Stimulated activated memory B cell treated with anti-CD40 and anti-IgM and Interleukin-4, amounts not matched to agents 10 μg/mL and 1 μg/mL and 100 μg/mL, for 72 hours (primary cell): ENCODE data around the gene KCND3.

Source experiments
- ATAC-seq: fragments of 150-1000 bp; cut with Tn5 transposase; 2 replicates; pipeline ENCODE4 v1.10.0; 2021
- H3K27ac Mint-ChIP-seq: one replicate; pipeline ENCODE4 v1.8.0; 2022; ENCODE audit warnings: mild to moderate bottlenecking, mixed read lengths
- H3K27me3 Mint-ChIP-seq: one replicate; pipeline ENCODE4 v1.8.0; 2022; ENCODE audit warnings: mixed read lengths
- H3K36me3 Mint-ChIP-seq: one replicate; pipeline ENCODE4 v1.8.0; 2022; ENCODE audit warnings: mixed read lengths
- H3K4me1 Mint-ChIP-seq: one replicate; pipeline ENCODE4 v1.8.0; 2022; ENCODE audit warnings: mixed read lengths
- H3K4me3 Mint-ChIP-seq: one replicate; pipeline ENCODE4 v1.8.0; 2022; ENCODE audit warnings: mild to moderate bottlenecking, moderate library complexity, mixed read lengths
- H3K9me3 Mint-ChIP-seq: one replicate; pipeline ENCODE4 v1.8.0; 2022; ENCODE audit warnings: mixed read lengths

The KCND3 gene

GRCh38 chr1:111848852-111849545 lies 140.5 kb downstream of the KCND3 start:
- H3K4me1 Mint-ChIP-seq = no peaks in the 10 kb centered on the region
- no peak overlapping the region for H3K4me3 Mint-ChIP-seq
- H3K9me3 Mint-ChIP-seq = no peaks in the 10 kb centered on the region
- no peak for ATAC-seq
- H3K27me3 Mint-ChIP-seq = peaks cover 54% of the 10 kb centered on the region
- H3K36me3 Mint-ChIP-seq = no peaks in the 10 kb centered on the region
- no peak overlapping the region for H3K27ac Mint-ChIP-seq

- no peaks in the 10 kb centered on the region for H3K36me3 Mint-ChIP-seq
- H3K4me3 Mint-ChIP-seq = no peak overlapping the region
- no peak for ATAC-seq
- H3K27ac Mint-ChIP-seq = no peak overlapping the region
- no peaks in the 10 kb centered on the region for H3K4me1 Mint-ChIP-seq
- no peaks in the 10 kb centered on the region for H3K9me3 Mint-ChIP-seq
- peaks cover 54% of the 10 kb centered on the region for H3K27me3 Mint-ChIP-seq
Observed at GRCh38 chr1:111847466-111847865, 142.0 kb downstream of the KCND3 start.

- Mint-ChIP-seq H3K27me3 (peaks cover 52% of the 10 kb centered on the region), H3K9me3 (no peaks in the 10 kb centered on the region), H3K36me3 (no peaks in the 10 kb centered on the region), H3K4me1 (no peaks in the 10 kb centered on the region), H3K27ac (no peak overlapping the region), H3K4me3 (no peak overlapping the region)
- ATAC-seq = no peak
Observed at GRCh38 chr1:111846842-111847241, 142.6 kb downstream of the KCND3 start.

GRCh38 chr1:111843177-111843576 lies 146.3 kb downstream of the KCND3 start:
- Mint-ChIP-seq H3K4me3 (no peak overlapping the region), H3K4me1 (no peaks in the 10 kb centered on the region), H3K9me3 (no peaks in the 10 kb centered on the region), H3K27ac (no peak overlapping the region), H3K27me3 (peaks cover 16% of the 10 kb centered on the region), H3K36me3 (no peaks in the 10 kb centered on the region)
- ATAC-seq = no peak

- no peak for ATAC-seq
- peaks cover 16% of the 10 kb centered on the region for H3K27me3 Mint-ChIP-seq
- no peaks in the 10 kb centered on the region for H3K4me1 Mint-ChIP-seq
- no peak overlapping the region for H3K27ac Mint-ChIP-seq
- H3K36me3 Mint-ChIP-seq = no peaks in the 10 kb centered on the region
- no peak overlapping the region for H3K4me3 Mint-ChIP-seq
- no peaks in the 10 kb centered on the region for H3K9me3 Mint-ChIP-seq
Observed at GRCh38 chr1:111842411-111842810, 147.1 kb downstream of the KCND3 start.

- H3K27me3 Mint-ChIP-seq = peaks cover 16% of the 10 kb centered on the region
- no peaks in the 10 kb centered on the region for H3K9me3 Mint-ChIP-seq
- H3K4me1 Mint-ChIP-seq = no peaks in the 10 kb centered on the region
- no peaks in the 10 kb centered on the region for H3K36me3 Mint-ChIP-seq
- H3K4me3 Mint-ChIP-seq = no peak overlapping the region
- ATAC-seq = no peak
- no peak overlapping the region for H3K27ac Mint-ChIP-seq
Observed at GRCh38 chr1:111841746-111842145, 147.7 kb downstream of the KCND3 start.

GRCh38 chr1:111841189-111841588 lies 148.3 kb downstream of the KCND3 start:
- Mint-ChIP-seq H3K9me3 (no peaks in the 10 kb centered on the region), H3K27me3 (peaks cover 15% of the 10 kb centered on the region)

GRCh38 chr1:111837393-111837792 lies 152.1 kb downstream of the KCND3 start:
- Mint-ChIP-seq H3K27ac (no peak overlapping the region), H3K36me3 (no peaks in the 10 kb centered on the region), H3K27me3 (no peaks in the 10 kb centered on the region), H3K4me3 (no peak overlapping the region), H3K9me3 (no peaks in the 10 kb centered on the region), H3K4me1 (no peaks in the 10 kb centered on the region)
- ATAC-seq = no peak

More at GRCh38 chr1:111841189-111841588, 148.3 kb downstream of the KCND3 start:
- ATAC-seq = no peak
- no peaks in the 10 kb centered on the region for H3K4me1 Mint-ChIP-seq
- no peak overlapping the region for H3K27ac Mint-ChIP-seq
- H3K4me3 Mint-ChIP-seq = no peak overlapping the region
- H3K36me3 Mint-ChIP-seq = no peaks in the 10 kb centered on the region

GRCh38 chr1:111836111-111836510 lies 153.4 kb downstream of the KCND3 start:
- Mint-ChIP-seq H3K4me3 (no peak overlapping the region), H3K27ac (no peak overlapping the region), H3K4me1 (no peaks in the 10 kb centered on the region), H3K9me3 (no peaks in the 10 kb centered on the region), H3K36me3 (no peaks in the 10 kb centered on the region), H3K27me3 (peaks cover 5% of the 10 kb centered on the region)
- ATAC-seq = no peak

- no peak overlapping the region for H3K4me3 Mint-ChIP-seq
- peaks cover 6% of the 10 kb centered on the region for H3K27me3 Mint-ChIP-seq
- no peak overlapping the region for H3K27ac Mint-ChIP-seq
- H3K36me3 Mint-ChIP-seq = no peaks in the 10 kb centered on the region
- no peak for ATAC-seq
- H3K9me3 Mint-ChIP-seq = no peaks in the 10 kb centered on the region
- H3K4me1 Mint-ChIP-seq = no peaks in the 10 kb centered on the region
Observed at GRCh38 chr1:111835514-111835913, 154.0 kb downstream of the KCND3 start.

- Mint-ChIP-seq H3K4me1 (no peaks in the 10 kb centered on the region), H3K27me3 (peaks cover 10% of the 10 kb centered on the region), H3K27ac (no peak overlapping the region), H3K9me3 (no peaks in the 10 kb centered on the region), H3K4me3 (no peak overlapping the region), H3K36me3 (no peaks in the 10 kb centered on the region)
- ATAC-seq = no peak
Observed at GRCh38 chr1:111834956-111835355, 154.5 kb downstream of the KCND3 start.

- H3K36me3 Mint-ChIP-seq = no peaks in the 10 kb centered on the region
- H3K4me1 Mint-ChIP-seq = no peaks in the 10 kb centered on the region
- H3K27me3 Mint-ChIP-seq = peaks cover 24% of the 10 kb centered on the region
- ATAC-seq = no peak
- no peak overlapping the region for H3K27ac Mint-ChIP-seq
- no peaks in the 10 kb centered on the region for H3K9me3 Mint-ChIP-seq
- no peak overlapping the region for H3K4me3 Mint-ChIP-seq
Observed at GRCh38 chr1:111833334-111833733, 156.1 kb downstream of the KCND3 start.

GRCh38 chr1:111832521-111833155 lies 156.8 kb downstream of the KCND3 start:
- no peaks in the 10 kb centered on the region for H3K36me3 Mint-ChIP-seq
- H3K4me1 Mint-ChIP-seq = no peaks in the 10 kb centered on the region
- no peak overlapping the region for H3K27ac Mint-ChIP-seq
- H3K9me3 Mint-ChIP-seq = no peaks in the 10 kb centered on the region
- ATAC-seq = no peak
- H3K4me3 Mint-ChIP-seq = no peak overlapping the region
- peaks cover 24% of the 10 kb centered on the region for H3K27me3 Mint-ChIP-seq

- Mint-ChIP-seq H3K4me3 (no peak overlapping the region), H3K27ac (no peak overlapping the region), H3K9me3 (no peaks in the 10 kb centered on the region)
Observed at GRCh38 chr1:111831153-111831552, 158.3 kb downstream of the KCND3 start.

GRCh38 chr1:111827946-111828345 lies 161.5 kb downstream of the KCND3 start:
- Mint-ChIP-seq H3K36me3 (no peaks in the 10 kb centered on the region), H3K27ac (no peak overlapping the region), H3K9me3 (peaks cover 3% of the 10 kb centered on the region), H3K4me1 (no peaks in the 10 kb centered on the region), H3K4me3 (no peak overlapping the region), H3K27me3 (peaks cover 24% of the 10 kb centered on the region)
- ATAC-seq = no peak

More at GRCh38 chr1:111831153-111831552, 158.3 kb downstream of the KCND3 start:
- Mint-ChIP-seq H3K4me1 (no peaks in the 10 kb centered on the region), H3K27me3 (peaks cover 24% of the 10 kb centered on the region), H3K36me3 (no peaks in the 10 kb centered on the region)
- no peak for ATAC-seq

- no peaks in the 10 kb centered on the region for H3K36me3 Mint-ChIP-seq
- no peaks in the 10 kb centered on the region for H3K4me1 Mint-ChIP-seq
- peaks cover 3% of the 10 kb centered on the region for H3K9me3 Mint-ChIP-seq
- no peak overlapping the region for H3K27ac Mint-ChIP-seq
- ATAC-seq = no peak
- no peak overlapping the region for H3K4me3 Mint-ChIP-seq
- peaks cover 21% of the 10 kb centered on the region for H3K27me3 Mint-ChIP-seq
Observed at GRCh38 chr1:111826278-111826677, 163.2 kb downstream of the KCND3 start.
